HG03571 (cell line): ENCODE data around the gene DLGAP3.

ENCODE experiments used
- ATAC-seq: cut with Tn5 transposase; IDR thresholded peaks from one replicate; pipeline ENCODE4 v1.9.1; 2021; ENCODE audit not compliant: unreplicated experiment

DLGAP3 gene

DNA sequence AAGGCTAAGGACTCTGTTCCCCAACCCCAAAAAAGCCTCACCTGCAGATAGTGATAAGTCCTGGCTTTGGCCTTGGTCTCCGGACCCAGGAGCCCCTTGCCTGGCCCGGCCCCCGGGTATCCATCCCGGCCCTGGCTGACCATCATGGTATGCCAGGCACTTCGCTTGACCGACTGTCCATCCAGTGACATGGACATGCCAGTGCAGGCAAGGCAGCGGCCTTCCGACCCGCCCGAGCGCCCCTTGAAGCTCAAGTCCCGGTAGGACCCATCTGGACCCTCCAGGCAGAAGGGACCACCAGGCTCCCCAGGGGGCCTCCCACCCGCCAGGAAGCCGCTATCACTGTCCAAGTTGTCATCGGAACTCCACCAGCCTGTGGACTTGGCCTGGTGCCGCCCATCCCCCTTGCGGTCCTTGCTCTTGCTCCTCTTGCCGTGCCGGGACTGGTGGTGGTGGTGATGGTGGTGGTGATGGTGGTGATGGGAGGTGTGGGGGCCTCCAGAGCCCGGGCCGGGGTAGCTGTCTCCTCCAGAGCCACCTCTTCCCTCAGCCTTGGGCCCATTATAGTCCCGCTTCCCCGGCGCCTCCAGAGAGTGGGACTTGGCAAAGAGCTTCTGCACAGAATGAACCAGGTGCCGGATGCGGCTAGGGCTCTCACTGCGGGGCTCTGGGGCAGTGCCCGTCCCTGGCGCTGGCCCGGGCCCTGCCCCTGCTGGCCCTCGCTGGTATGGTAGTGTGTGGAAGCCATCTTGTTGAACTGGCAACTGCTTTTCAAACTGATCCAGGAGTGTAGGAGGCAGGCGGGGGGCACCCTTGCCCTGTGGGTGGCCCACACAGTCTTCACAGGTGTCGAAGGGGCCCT lies 25.0 kb downstream of the DLGAP3 start:
- ATAC-seq = no peak

DNA sequence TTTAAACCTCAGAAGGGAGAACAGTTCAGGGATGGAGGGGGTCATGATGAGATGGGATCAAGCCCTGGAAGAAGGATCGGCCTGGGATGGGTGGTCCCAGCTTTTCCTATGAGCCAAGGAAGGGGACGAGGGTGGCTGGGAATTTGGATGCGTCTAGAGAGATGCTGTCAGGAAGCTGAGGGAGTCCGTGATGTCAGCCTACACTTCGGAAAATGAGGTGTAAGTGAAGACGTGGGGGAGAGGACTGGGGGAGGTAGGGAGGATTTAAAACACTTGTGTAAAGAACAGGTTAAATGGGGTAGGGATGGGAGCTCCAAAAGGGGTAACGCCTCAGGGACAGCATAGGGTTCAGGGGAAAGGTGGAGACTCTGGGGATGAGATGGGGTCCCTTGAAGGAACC lies 27.5 kb downstream of the DLGAP3 start:
- ATAC-seq = no peak

DNA sequence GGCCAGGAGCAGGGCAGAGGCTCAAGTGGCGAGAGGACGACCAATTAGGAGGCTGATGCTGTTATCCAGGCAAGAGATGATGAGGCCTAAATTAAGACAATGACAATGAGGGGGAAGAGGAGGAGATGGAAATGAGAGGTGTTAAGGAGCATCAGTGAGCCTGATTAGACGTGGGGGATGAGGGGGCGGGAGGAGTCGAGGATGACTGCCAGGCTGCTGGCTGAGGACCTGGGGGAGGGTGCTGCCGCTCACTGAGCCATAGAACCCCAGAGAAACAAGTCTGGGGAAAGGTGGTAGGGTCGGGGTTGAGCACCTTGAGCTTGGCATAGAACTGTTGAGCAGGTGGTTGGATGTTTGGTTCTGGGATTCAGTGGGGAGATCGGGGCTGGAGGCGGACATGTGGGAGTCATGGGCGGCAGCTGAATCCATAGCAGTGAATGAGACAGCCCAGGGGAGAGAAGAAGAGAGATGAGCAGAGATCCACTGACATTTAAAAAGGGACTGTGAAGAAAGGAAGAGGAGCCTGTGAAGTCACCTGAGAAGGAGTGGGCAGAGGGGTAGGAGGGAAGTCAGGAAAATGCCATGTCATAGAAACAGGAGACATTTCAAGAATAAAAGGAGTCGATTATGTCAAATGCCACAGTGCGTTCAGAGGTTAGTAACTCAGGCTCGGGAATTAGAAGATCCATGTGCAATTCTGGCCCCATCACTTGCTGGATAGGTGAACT lies 28.5 kb downstream of the DLGAP3 start:
- no peak for ATAC-seq

- no peak for ATAC-seq
Measured at GRCh38 chr1:34899906-34900305, 29.5 kb downstream of the DLGAP3 start.

DNA sequence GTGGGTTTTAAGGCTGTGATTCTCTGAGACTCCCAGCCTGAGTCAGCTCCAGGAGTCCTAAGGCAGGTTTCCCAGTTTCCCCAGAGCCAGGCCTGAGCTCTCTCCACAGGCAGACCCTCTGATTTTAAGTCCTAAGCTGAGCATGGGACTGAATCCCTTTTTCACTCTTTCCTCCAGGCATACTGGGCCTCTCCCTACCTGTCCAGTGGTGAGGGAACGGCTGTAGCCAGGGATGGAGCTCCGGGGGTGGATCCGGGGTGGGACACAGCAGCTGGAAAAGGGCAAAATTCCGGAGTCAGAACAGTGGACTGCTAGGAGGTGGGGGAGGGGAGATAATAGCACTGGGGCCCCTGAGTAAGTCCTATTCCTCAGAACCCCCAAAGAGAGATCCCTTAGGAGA lies 30.0 kb downstream of the DLGAP3 start:
- ATAC-seq = no peak

GRCh38 chr1:34898330-34898761 lies 31.1 kb downstream of the DLGAP3 start:
- no peak for ATAC-seq

DNA sequence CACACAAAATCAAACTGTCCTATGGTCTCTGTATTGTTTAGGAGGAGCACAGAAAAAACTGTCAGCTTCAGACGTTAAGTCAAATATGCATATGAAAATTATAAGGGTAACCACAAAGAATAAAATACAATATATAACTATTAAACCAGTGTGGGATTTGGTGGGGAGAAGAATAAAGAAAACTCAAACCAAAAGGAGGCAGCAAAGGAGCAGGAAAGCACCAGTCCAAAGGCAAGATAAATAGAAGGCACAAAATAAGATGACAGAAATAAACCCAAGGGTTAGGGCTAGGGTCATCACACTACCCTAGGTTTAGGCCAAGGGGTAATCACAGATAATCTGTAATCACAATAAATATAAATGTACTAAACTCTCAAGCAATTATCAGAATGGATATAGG lies 32.8 kb downstream of the DLGAP3 start:
- ATAC-seq = no peak

DNA sequence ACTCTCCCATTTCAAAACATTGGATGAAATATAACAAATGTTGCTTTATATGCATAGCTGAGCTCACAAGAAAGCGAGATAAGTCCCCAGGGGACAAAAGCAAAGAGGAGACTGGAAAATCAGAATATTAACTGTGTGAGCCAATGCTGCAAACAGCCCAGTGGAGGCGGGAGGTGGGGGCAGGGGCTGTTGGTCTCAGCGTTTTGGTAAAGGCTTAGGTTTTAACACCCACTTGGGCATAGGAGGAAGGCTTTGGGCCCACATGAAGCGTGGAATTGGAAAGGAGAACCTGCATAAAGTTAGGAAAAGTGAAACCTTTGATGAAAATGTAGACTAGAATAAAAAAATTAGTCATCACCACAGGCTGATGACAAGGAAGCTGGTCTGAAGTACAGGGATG lies 39.7 kb downstream of the DLGAP3 start:
- no peak for ATAC-seq

DNA sequence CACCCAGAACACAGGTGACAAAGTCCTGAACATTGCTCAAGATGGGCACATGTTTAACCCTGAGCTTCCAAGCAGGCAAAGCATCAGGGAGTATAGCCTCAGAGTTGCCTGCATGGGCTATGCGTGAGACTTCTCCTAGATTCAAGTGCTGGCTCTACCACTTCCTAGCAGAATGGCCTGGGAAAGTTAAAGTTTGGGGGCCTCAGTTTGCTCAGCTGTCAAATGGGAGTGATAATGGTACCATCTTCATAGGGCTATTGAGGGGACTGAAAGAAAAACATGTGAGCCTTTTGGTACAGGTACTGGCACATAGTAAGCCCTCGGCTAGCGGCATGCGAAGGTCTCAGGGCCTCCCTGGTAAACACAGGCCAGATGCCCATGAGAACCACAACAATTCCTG lies 41.9 kb downstream of the DLGAP3 start:
- ATAC-seq = no peak

GRCh38 chr1:34885405-34886247 lies 43.8 kb downstream of the DLGAP3 start:
- no peak for ATAC-seq

DNA sequence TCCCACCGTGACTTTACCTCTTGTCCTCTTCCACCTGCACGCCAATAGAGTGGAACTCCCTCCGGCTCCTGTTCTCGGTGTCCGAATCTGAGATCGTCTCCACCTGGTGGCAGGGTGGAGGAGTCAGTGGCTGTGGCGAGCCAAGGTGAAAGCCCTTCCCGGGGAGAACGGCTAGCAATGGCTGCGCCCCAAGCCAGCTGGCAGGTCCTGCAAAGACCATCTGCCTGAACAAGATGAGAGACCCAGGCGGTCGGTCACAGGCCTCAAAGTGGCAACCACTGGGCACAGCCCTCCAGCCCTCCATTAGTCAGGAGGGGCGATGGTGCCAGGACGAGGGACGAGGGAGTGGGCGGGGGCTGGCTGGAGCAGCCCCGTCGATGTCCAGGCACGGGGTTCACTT lies 44.5 kb downstream of the DLGAP3 start:
- ATAC-seq = no peak

GRCh38 chr1:34884536-34884935 lies 44.9 kb downstream of the DLGAP3 start:
- no peak for ATAC-seq

DNA sequence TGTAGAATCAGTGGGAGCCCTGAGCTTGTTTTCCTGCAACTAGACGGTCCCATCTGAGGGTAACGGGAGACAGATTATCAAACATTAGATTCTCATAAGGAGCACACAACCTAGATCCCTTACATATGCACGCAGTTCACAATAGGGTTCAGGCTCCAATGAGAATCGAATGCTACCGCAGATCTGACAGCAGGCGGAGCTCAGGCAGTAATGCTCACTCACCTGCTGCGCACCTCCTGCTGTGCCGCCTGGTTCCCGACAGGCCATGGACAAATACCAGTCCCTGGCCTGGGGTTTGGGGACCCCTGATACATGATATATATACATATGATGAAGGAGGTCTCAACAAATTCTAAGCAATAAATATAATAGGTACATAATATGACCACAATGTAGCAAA lies 50.2 kb downstream of the DLGAP3 start:
- no peak for ATAC-seq

GRCh38 chr1:34876406-34876805 lies 53.0 kb downstream of the DLGAP3 start:
- no peak for ATAC-seq

DNA sequence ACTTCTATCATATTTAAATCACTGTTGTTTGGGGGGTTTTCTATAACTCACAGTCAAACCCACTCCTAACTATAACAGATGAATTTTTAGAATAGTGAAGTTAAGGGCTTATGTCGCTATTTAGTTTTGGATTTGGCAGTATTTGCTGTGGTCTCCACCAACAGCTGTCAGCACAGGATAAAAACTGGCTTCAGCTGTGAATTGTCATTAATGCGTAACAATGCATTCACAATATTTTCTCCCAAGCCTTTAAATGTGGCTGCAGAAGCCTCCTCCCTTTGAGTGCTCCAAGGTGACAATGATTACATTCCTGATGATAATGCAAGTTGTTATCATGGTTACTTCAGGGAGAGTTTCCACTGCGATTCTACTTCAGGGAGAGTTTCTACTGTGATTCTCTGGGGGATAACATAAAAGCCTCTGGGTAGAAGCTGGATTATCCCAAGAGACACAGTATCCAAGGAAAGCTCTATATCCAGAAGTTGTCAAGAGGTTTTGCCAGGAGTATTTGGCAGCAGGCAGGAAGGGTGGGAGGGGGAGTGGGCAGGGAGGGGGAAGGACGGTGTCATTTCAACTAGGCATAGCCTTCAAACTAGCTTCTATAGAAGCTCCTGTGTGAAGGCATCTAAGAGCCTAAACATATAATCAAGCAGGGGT lies 55.0 kb downstream of the DLGAP3 start:
- no peak for ATAC-seq

DNA sequence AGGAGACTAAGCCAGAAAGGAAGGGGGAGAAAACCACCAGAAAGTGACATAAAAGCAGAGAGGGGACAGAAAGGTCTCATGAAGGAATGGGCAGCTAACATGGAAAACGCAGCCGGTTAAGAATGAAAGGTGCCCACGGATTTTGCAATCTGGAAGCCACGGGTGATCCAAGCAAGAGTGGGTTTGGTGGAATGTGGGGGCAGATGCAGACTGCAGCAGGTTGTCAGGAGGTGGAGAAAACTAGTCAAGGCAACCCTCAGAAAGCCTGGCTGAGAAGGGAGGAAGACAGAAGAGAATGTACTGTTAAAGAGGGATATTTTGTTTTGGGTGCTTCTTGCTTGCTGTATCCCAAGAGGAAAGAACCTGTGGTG lies 57.3 kb downstream of the DLGAP3 start:
- ATAC-seq = no peak

DNA sequence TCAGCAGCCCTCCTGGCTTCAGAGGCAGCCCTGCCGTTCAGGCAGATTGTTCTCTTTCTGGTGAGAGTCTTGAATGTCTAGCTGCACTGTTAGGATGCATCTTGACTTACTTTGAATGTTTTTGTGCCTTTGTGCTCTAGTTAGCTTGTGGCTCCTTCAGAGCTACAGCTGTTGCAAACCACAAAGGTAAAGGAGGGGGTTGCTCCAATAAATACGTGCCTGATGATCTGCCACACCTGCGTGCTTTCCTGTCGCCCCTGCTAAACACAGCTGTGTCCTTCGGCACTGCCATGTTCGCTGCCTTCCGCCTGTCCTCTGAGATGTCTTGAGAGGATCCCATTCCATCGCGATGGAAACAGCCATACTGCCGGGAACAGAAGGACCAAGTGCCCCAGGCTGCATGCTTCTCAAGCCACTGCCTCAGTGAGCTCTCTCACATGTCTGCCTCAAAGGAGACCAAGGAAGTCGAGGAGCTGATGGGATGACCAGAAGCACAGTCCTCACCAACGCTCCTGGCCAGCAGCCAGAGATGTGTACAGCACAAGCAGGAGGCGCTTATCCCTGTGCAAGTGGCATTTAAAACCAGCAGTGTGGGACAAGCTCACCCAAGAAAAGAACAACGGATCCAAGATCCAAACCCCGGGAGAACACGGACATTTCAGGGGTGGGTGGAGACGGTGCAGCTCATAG lies 57.9 kb downstream of the DLGAP3 start:
- ATAC-seq = no peak

DNA sequence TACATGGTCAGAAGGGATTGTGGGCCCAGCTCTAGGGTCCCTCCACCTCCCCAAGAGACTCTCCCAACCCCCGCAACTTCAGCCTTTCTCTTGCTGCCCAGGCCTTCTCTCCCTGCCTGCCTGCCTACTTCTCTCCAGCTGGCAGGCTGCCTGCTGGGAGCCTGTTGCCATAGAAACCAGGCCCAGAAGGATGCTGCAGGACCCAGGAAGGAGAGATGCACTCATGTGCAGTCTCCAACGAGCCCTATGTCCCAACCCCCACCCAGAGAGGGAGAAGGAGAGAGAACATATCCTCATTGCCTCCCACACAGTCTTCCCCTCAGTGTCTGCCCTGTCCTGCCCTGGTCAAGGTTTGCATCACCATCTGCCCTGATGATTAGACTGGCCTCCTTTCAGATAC lies 59.1 kb downstream of the DLGAP3 start:
- ATAC-seq = no peak

DNA sequence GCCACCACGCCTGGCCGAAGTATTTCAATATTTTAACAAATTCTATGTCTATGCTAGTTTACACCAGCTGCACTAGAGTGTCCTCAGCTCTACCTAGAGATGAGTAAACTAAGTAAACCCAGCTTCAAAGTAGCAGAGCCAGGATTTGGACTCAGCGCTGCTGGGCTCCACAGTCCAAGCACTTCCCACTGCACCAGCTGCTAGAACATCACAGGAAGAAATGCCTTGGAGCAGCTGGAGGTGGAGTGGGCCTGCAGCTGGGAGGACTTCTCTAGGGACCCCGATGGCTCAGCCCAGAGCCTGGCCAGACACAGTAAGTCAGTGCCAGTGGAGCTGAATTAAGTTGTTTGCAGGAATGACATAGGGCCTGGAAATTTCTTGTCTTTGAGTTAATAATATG lies 59.7 kb downstream of the DLGAP3 start:
- ATAC-seq = no peak

DNA sequence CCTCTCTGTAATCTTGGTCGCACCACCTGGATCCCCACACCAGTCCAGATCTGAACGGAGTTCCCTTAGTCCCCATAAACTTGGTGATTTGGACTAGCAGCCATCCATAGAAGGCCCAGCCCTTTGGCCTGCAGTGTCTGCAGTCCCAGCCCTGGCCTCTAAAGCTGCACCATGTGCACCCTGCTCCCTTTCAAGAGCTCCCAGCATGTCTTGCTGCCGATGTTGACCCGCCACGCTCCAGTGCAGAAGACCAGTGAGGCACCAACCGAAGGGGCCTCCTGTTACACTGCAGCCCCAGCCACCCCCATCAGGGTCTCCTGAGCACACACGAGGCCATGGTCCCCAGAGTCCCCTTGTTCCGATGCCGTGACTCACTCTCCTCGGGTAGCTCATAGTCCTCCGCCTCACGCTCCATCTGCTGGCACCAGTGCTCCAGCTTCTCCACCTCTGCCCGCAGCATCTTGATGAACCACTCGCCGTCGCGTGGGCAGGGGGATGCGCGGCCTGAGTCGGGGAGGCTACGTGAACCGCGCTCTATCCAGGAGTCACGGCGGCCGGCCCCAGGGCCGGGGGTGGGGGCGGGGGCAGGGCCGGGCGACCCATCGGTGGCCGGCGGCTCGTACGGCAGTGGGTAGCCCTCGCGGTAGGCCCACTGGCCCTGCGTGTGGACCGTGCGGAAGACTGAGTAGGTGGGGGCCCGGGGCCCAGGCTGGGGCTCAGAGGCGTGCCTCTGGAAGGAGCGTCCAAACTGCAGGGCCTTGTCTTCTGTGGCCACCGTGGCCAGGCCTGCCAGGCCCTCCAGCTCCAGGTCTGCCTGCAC lies 61.0 kb downstream of the DLGAP3 start:
- no peak for ATAC-seq
